Thyroid gland (tissue), 4 donors: Measurements from ENCODE around the gene LRRC8B.

Experiments
- POLR2A ChIP-seq, 2 donors: fragments of 450-650 bp; IDR thresholded peaks; one replicate each; pipeline ENCODE4 v1.6.1; 2017; ENCODE audit warnings: antibody characterized with exemption in 2 of 2, mild to moderate bottlenecking in 2 of 2, moderate library complexity in 1 of 2
- TF ChIP-seq, protein P1 (sequence below), 6 experiments: fragments of 200-600 bp in 3 of 6; fragments of 450-650 bp in 3 of 6; sonication (generic) in 3 of 6; IDR thresholded peaks; one replicate each; pipeline ENCODE4 v1.5.1; 2016 to 2019; ENCODE audit warnings: antibody characterized with exemption in 6 of 6, mild to moderate bottlenecking in 2 of 6, inconsistent platforms in 1 of 6, moderate library complexity in 1 of 6

DNA sequence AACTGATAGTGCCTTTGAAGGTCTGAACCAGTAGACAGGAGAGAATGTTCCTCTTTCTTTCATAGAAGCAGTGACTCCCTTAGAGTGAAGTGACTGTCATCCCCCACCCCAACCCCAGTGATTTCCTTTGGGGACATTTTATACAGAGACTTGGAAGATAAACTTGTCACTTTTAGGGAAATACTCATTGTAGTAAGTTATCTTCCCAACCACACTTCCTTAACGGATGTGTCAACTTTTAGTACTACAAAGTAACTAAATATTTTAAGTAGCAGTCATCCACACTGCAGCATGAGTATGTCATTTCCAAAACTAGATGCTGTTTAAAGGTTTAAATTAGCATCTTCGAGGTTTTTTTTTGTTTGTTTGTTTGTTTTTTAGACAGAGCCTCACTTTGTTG is 13.7 kb downstream of the LRRC8B start:
- TF ChIP-seq, protein P1, sequence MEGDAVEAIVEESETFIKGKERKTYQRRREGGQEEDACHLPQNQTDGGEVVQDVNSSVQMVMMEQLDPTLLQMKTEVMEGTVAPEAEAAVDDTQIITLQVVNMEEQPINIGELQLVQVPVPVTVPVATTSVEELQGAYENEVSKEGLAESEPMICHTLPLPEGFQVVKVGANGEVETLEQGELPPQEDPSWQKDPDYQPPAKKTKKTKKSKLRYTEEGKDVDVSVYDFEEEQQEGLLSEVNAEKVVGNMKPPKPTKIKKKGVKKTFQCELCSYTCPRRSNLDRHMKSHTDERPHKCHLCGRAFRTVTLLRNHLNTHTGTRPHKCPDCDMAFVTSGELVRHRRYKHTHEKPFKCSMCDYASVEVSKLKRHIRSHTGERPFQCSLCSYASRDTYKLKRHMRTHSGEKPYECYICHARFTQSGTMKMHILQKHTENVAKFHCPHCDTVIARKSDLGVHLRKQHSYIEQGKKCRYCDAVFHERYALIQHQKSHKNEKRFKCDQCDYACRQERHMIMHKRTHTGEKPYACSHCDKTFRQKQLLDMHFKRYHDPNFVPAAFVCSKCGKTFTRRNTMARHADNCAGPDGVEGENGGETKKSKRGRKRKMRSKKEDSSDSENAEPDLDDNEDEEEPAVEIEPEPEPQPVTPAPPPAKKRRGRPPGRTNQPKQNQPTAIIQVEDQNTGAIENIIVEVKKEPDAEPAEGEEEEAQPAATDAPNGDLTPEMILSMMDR (IDR thresholded peaks at IDR 0.05), result no peak
- TF ChIP-seq POLR2A (IDR thresholded peaks at IDR 0.05), result no peak
